Smooth muscle cell (in vitro differentiated cells): ENCODE results near the gene UBE2E2. TPM values are rescaled to one million over a fixed set of nuclear protein-coding genes. Genes with fewer than 3 reads are reported as not detected.

Source experiments
- DNase-seq: peaks from one replicate; lab custom pipeline; 2025; ENCODE audit not compliant: unreplicated experiment; lab: John Stamatoyannopoulos, UW
- H2AFZ ChIP-seq: fragments of 200-600 bp; sonication (generic); 2 replicates; pipeline ENCODE4 v1.6.0; 2016; ENCODE audit warnings: antibody characterized with exemption, low read depth, mild to moderate bottlenecking
- H3F3A ChIP-seq: fragments of 200-600 bp; sonication (generic); 2 replicates; pipeline ENCODE4 v1.6.0; 2017; ENCODE audit warnings: antibody characterized with exemption, low read depth
- H3K27ac ChIP-seq: fragments of 200-600 bp; sonication (generic); 2 replicates; pipeline ENCODE4 v1.5.1; 2016; ENCODE audit warnings: low read depth, mild to moderate bottlenecking
- H3K27me3 ChIP-seq: fragments of 200-600 bp; sonication (generic); 2 replicates; pipeline ENCODE4 v1.6.1; 2016; ENCODE audit warnings: low read depth, mild to moderate bottlenecking
- H3K36me3 ChIP-seq: fragments of 200-600 bp; sonication (generic); 2 replicates; pipeline ENCODE4 v1.5.1; 2016; ENCODE audit warnings: low read depth
- H3K4me1 ChIP-seq: fragments of 200-600 bp; sonication (generic); 2 replicates; pipeline ENCODE4 v1.5.1; 2016; ENCODE audit warnings: low read depth
- H3K4me2 ChIP-seq: fragments of 200-600 bp; sonication (generic); 2 replicates; pipeline ENCODE4 v1.6.0; 2016; ENCODE audit warnings: mild to moderate bottlenecking
- H3K4me3 ChIP-seq: fragments of 200-600 bp; sonication (generic); 2 replicates; pipeline ENCODE4 v1.5.1; 2016; ENCODE audit warnings: mild to moderate bottlenecking
- H3K79me2 ChIP-seq: fragments of 200-600 bp; sonication (generic); 2 replicates; pipeline ENCODE4 v1.6.0; 2016; ENCODE audit warnings: low read depth, mild to moderate bottlenecking
- H3K9ac ChIP-seq: fragments of 200-600 bp; sonication (generic); 2 replicates; pipeline ENCODE4 v1.6.0; 2016; ENCODE audit warnings: low read depth
- H3K9me3 ChIP-seq: fragments of 200-600 bp; sonication (generic); replicated peaks from 2 replicates; pipeline ENCODE4 v1.5.1; 2016; ENCODE audit warnings: low read depth
- H4K20me1 ChIP-seq: fragments of 200-600 bp; sonication (generic); 2 replicates; pipeline ENCODE4 v1.6.0; 2016; ENCODE audit warnings: low read depth
- WGBS: methylation state at CpG from one replicate; pipeline ENCODE4 v1.1.7; 2016; ENCODE audit warnings: low lambda C conversion rate; 5-methylcytosine and 5-hydroxymethylcytosine counted together
- polyA plus RNA-seq: library from polyadenylated mRNA; unstranded; fragments of >200 nt; fragmentation: Nextera tagmentation; extraction: Ambion mirVana; gene quantifications from 2 replicates; pipeline ENCODE4 v1.2.1, GENCODE V29; 2016
- total RNA-seq: library from RNA; depleted of rRNA; stranded (reverse); fragments of >200 nt; gene quantifications from 2 replicates; pipeline ENCODE4 v1.2.3, GENCODE V29; 2014
- TF ChIP-seq, protein P1 (sequence below): fragments of 200-600 bp; sonication (generic); IDR thresholded peaks from 2 replicates; pipeline ENCODE4 v1.5.1; 2017; ENCODE audit warnings: borderline replicate concordance, mild to moderate bottlenecking, antibody characterized with exemption; ENCODE audit not compliant: insufficient read depth, poor library complexity, severe bottlenecking

The UBE2E2 gene
- total and polyA plus RNA-seq, 2 experiments from 2014 or later, result 65.9 to 121 TPM

DNA sequence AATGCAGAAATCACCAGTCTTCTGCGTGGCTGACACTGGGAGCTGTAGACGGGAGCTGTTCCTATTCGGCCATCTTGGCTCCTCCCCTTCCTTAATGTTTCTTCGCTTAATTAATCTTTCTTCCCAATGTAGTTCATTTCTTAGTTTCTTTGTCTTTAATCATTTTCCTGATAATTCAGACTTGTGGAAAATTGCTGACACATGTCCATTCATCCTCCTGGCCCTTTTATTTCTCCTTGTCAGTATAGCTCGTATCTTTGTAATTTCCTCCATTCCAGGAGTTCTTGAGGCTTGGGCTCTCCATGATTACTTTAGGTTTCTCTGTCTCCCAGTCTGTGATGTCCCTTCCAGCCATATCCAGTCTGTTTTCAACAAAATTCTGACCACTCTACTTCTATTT, 98.7 kb downstream of the UBE2E2 start:
- H2AFZ ChIP-seq, result no peak overlapping the region
- H3K36me3 ChIP-seq, result no peaks in the 10 kb centered on the region
- WGBS, result 90% methylated on average over 5 of the region's 5 CpGs
- H3K4me1 ChIP-seq, result no peaks in the 10 kb centered on the region
- H3K4me3 ChIP-seq, result no peak overlapping the region
- H3K27ac ChIP-seq, result no peak overlapping the region
- TF ChIP-seq, protein P1, sequence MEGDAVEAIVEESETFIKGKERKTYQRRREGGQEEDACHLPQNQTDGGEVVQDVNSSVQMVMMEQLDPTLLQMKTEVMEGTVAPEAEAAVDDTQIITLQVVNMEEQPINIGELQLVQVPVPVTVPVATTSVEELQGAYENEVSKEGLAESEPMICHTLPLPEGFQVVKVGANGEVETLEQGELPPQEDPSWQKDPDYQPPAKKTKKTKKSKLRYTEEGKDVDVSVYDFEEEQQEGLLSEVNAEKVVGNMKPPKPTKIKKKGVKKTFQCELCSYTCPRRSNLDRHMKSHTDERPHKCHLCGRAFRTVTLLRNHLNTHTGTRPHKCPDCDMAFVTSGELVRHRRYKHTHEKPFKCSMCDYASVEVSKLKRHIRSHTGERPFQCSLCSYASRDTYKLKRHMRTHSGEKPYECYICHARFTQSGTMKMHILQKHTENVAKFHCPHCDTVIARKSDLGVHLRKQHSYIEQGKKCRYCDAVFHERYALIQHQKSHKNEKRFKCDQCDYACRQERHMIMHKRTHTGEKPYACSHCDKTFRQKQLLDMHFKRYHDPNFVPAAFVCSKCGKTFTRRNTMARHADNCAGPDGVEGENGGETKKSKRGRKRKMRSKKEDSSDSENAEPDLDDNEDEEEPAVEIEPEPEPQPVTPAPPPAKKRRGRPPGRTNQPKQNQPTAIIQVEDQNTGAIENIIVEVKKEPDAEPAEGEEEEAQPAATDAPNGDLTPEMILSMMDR, result no peak
- H3K27me3 ChIP-seq, result no peaks in the 10 kb centered on the region
- H3K9ac ChIP-seq, result no peak overlapping the region
- H4K20me1 ChIP-seq, result peaks cover 57% of the 10 kb centered on the region
- no peaks in the 10 kb centered on the region for H3K9me3 ChIP-seq
- no peak for DNase-seq
- H3F3A ChIP-seq, result no peaks in the 10 kb centered on the region
- no peak overlapping the region for H3K4me2 ChIP-seq
- H3K79me2 ChIP-seq, result peaks cover 22% of the 10 kb centered on the region

DNA sequence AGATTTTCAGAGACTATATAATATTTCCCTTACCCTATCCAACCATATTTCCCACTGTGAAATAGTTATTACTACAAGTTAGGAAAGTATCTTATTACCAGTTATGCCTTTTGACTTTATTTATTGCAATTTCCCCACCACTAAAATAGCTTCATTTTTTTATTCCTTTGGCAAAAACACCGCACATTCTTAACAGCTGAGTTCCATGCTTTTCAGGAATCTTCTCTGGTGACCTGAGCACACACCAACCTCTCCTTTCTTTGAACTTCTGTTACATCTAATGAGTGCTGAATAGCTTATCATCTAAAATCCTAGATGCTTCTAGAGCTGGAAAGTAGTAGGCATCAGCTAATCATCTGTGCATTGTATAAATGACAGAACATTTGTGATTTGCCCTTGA, 99.1 kb downstream of the UBE2E2 start:
- WGBS, result 97% methylated on average over 1 of the region's 1 CpG
- no peaks in the 10 kb centered on the region for H3F3A ChIP-seq
- peaks cover 62% of the 10 kb centered on the region for H4K20me1 ChIP-seq
- H3K27ac ChIP-seq, result no peak overlapping the region
- no peak for DNase-seq
- no peaks in the 10 kb centered on the region for H3K9me3 ChIP-seq
- no peak overlapping the region for H3K4me2 ChIP-seq
- no peaks in the 10 kb centered on the region for H3K4me1 ChIP-seq
- H3K36me3 ChIP-seq, result no peaks in the 10 kb centered on the region
- no peak overlapping the region for H3K9ac ChIP-seq
- H2AFZ ChIP-seq, result no peak overlapping the region
- H3K27me3 ChIP-seq, result no peaks in the 10 kb centered on the region
- H3K4me3 ChIP-seq, result no peak overlapping the region
- H3K79me2 ChIP-seq, result peaks cover 27% of the 10 kb centered on the region
- TF ChIP-seq, protein P1, result no peak

DNA sequence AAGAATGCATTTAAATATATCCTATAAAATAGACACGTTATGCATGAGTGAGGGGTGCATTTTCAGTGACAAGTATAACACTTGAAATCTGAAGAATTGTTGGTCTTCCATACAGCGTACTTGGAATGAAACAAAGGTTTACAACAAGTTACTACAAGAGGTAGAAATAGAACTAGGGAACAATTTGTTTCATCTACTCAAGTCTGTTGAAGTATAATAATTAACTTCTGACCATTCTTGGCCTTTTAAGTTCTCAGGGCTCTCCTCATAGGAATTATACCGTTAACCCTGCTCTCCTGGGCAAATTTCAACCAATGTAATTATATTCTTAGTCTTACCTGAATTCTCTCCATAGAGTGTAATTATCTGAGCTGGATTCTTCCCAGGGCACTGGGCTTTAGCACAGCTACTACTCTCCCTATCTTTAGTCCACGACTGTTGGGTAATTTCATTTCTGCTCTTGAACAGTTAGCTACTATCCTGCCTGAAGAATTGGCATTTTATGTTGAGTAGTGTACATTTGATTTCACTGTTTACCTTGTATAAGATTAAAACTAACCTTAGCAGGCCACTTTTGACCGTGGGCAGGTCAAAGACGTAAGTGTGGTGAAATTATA, 100.6 kb downstream of the UBE2E2 start:
- H3K9me3 ChIP-seq, result no peaks in the 10 kb centered on the region
- no peak overlapping the region for H3K4me2 ChIP-seq
- WGBS, result 91% methylated on average over 6 of the region's 6 CpGs
- no peak overlapping the region for H2AFZ ChIP-seq
- peaks cover 64% of the 10 kb centered on the region for H4K20me1 ChIP-seq
- no peaks in the 10 kb centered on the region for H3K27me3 ChIP-seq
- peak overlapping the region; percentile 8 for H3K27ac ChIP-seq
- no peaks in the 10 kb centered on the region for H3F3A ChIP-seq
- TF ChIP-seq, protein P1, result no peak
- H3K9ac ChIP-seq, result no peak overlapping the region
- DNase-seq, result no peak
- H3K4me3 ChIP-seq, result no peak overlapping the region
- H3K4me1 ChIP-seq, result no peaks in the 10 kb centered on the region
- H3K79me2 ChIP-seq, result peaks cover 29% of the 10 kb centered on the region
- H3K36me3 ChIP-seq, result no peaks in the 10 kb centered on the region

DNA sequence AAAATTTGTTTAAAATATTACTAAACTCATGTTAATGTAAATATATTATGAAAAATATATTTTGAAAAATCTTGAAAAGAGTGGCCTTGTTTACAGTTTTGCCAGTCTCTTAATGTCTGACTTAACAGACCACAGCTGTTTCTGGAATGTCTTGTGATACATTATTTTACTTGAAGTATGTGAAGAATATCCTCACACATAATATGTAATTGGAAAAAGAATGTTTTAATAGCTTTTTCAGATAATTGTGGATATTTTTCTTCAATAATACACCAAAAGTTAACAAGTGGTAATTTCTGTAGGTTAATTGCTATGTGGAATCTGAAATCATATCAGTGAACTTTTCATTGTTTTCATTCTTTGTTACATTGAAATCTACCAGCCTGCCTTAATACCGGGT, 101.3 kb downstream of the UBE2E2 start:
- TF ChIP-seq, protein P1, result no peak
- Histone ChIP-seq H3K27ac (peak overlapping the region; percentile 8), H3F3A (no peaks in the 10 kb centered on the region), H3K79me2 (peaks cover 29% of the 10 kb centered on the region), H3K27me3 (no peaks in the 10 kb centered on the region), H3K9me3 (no peaks in the 10 kb centered on the region), H3K36me3 (no peaks in the 10 kb centered on the region), H2AFZ (no peak overlapping the region), H4K20me1 (peaks cover 68% of the 10 kb centered on the region), H3K9ac (no peak overlapping the region), H3K4me2 (peak overlapping the region; percentile 23), H3K4me3 (no peak overlapping the region), H3K4me1 (no peaks in the 10 kb centered on the region)
- DNase-seq, result no peak
- WGBS, result 89% methylated on average over 1 of the region's 1 CpG
